HG03175 (cell line): ENCODE results near the gene COQ8A.
"Not testable (repeated sequence)": the region's sequence is repeated elsewhere in the genome, so short reads cannot be mapped to it uniquely, and the experiment has no call there.

ENCODE experiments used
- ATAC-seq: cut with Tn5 transposase; IDR thresholded peaks from one replicate; pipeline ENCODE4 v1.9.1; 2021; ENCODE audit warnings: mild to moderate bottlenecking, moderate library complexity; ENCODE audit not compliant: unreplicated experiment

Gene COQ8A

GRCh38 chr1:226983247-226983991 is 43.3 kb downstream of the COQ8A start:
- ATAC-seq: no peak

DNA sequence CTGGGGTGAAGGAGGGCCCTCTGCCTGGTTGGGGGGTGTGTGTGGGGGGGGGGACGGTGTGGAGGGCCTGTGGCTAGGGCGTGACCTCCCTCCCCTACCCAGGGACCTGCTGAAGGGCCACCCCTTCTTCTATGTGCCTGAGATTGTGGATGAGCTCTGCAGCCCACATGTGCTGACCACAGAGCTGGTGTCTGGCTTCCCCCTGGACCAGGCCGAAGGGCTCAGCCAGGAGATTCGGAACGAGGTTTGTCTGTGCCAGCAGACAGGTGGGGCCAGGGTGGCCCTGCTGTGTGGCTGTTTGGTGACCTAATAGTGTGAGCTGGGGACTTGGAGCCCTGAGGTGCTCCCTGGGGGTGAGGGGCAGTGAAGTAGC is 43.9 kb downstream of the COQ8A start:
- ATAC-seq: no peak

DNA sequence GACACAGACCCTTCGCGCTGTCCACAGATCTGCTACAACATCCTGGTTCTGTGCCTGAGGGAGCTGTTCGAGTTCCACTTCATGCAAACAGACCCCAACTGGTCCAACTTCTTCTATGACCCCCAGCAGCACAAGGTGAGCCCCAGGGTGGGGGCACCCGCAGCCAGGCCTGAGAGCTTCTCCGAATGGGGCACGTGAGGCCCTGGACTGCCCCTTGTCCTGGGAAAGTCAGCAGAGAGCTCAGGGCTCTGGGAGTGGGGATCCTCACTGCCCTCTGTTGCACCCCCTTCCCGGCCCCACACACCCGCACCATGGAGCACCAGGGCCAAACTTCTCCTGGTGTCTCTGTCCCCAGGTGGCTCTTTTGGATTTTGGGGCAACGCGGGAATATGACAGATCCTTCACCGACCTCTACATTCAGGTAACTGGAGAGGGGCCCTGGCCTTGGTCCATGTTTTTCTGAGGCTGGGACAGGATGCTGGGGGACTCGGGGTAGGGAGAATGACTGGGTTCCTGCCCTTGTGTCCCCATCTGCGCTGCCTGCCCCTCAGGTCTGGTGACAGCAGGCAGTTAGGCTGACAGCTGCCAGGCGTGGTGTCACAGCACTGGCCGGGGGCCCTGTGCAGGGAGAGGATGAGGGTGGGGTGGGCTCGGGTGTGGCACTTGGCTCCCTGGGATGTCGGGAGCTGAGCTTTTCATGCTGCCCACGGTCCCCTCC is 44.6 kb downstream of the COQ8A start:
- no peak for ATAC-seq

GRCh38 chr1:226985239-226985838 is 45.2 kb downstream of the COQ8A start:
- ATAC-seq: no peak

DNA sequence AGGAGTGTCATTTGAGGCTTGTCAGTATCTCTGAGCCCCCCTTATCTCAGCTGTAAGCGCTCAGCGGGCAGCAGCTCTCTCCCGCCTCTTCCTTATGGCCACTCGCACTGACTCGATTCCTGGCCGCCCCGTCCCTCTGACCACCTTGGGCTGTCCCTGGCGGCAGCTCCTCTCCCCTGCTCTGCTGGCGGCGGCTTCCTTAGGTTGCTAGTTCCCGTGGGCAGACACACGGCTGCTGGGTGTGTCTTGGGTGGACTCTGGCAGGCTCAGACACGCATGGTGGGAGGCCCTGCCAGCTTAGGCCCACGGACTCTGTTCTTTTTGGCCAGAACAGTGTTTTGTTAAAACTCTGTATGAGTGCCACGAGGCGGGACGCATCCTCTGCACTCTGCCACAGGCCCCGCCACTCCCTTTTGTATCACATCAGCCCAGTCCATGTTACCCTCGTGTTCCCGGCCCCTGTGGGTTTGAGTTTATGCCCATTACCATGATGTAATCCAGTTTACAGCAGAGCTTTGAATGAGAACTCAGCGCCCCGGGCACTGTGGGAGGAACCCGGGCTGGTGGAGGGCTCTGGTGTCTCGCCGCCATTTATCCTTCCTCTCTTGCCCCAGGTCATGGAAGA is 45.9 kb downstream of the COQ8A start:
- ATAC-seq: no peak

DNA sequence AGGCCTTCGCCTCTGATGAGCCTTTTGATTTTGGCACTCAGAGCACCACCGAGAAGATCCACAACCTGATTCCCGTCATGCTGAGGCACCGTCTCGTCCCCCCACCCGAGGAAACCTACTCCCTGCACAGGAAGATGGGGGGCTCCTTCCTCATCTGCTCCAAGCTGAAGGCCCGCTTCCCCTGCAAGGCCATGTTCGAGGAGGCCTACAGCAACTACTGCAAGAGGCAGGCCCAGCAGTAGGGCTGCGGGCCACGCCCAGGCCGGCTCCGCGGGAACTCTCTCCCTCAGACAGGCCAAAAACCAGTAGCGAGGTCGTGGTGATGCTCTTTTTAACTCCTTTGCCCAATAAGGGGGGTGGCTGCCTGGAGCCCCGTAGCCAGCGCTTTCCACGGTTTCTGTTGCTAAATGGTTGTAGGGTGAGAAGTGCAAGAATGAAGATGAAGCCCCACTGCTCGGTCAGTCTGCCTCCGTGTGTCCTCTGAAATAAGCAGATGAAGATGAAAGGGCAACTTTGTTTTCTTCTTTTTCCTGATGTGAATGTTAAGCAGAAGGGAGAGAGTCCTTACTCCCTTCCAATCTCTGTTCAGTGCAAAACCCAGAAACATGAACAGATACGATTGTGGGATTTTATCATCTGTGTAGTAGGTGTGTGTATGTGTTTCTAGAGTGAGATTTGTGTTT is 46.5 kb downstream of the COQ8A start:
- no peak for ATAC-seq

- no peak for ATAC-seq
Measured at GRCh38 chr1:226987179-226987536, 47.1 kb downstream of the COQ8A start.

DNA sequence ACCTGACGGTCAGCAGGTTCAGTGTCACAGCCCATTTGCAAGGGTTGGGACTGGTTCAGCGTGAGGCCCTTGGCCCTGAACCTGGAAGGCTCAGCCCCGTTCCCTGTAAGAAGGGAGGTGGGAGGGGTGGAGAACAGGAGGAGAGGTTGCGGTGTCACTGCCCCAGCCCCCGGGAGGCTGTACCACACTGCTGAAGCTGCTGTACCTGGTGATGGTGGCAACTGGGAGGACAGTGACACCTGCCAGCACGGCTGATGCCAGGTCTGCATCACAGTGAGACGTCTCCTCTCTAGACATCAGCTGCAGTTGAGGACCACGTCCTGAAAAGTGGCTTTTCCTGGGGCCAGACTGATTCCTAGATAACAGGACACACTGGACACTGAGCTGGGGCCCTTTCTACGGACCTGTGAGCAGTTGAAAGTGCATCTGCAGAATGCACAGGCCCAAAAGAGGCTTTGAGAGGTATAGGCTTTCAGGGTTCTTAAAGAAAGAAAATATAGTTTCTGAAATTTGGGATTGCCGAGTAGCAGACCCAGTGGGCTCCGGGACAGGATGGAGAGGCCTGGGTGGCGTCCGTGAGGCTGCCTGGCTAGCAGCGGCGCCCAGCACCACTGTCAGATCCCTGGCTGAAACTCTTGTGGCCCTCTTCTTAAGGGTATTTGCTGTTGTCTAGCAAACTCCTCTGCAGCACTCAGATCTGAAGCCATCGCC is 47.7 kb downstream of the COQ8A start:
- no peak for ATAC-seq

DNA sequence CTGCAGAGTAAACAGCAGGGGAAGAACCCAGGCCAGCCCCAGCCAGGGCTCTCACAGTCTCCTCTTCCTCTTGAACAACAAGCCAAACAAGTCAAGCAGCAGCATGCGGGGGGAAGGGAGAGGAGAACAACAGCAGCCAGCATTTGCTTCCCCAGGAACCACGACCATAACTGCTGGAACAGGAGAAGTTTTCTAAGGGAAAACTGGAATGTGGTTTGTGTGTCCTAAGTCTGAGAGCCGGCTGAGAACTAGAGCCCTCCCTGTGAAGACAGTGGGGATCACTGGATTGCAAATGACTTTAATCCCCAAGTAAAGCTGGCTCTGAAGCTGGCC is 48.2 kb downstream of the COQ8A start:
- ATAC-seq: no peak

DNA sequence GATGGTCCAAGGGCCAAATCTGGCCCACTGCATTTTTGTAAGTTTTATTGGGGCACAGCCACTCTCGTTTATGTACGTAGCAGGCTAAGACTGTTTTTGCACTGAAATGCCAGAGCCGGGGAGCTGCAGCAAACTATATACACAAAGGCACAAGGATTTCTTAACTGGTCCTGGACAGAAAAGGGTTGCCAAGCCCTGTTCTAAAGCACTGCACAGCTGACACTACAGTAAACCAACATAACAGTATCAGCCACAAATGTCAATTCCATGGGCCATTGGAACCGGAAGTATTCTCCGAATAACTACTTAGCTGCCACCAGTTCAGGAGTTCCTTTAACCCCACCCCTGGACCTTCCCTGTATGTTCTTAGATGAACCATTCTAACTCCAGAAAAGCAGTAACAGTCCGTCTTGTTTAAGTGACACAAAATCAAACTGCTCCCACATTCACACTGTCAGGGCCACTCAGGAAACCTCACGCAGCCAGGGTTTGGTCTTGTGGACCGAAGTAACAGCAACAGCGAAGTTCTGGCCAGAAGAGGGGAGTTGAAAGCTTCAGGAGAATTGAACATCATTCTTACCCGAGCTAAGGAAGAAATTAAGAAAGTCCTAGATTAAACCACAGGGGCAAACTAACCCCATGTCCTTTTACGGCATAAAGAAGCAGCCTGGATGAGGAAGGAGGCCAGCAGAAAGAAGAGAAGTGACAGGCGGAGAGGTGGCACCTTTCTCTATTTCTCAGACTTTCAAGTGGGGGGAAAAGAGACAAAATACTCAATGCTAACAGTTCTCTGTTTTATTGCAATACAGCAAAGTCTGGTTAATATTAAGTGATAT is 49.2 kb downstream of the COQ8A start:
- ATAC-seq: no peak

- ATAC-seq: peak; percentile 64
Measured at GRCh38 chr1:226990133-226990716, 50.1 kb downstream of the COQ8A start.

- ATAC-seq: no peak
Measured at GRCh38 chr1:226991920-226992319, 51.8 kb downstream of the COQ8A start.

GRCh38 chr1:226993814-226994585 is 53.9 kb downstream of the COQ8A start:
- no peak for ATAC-seq

DNA sequence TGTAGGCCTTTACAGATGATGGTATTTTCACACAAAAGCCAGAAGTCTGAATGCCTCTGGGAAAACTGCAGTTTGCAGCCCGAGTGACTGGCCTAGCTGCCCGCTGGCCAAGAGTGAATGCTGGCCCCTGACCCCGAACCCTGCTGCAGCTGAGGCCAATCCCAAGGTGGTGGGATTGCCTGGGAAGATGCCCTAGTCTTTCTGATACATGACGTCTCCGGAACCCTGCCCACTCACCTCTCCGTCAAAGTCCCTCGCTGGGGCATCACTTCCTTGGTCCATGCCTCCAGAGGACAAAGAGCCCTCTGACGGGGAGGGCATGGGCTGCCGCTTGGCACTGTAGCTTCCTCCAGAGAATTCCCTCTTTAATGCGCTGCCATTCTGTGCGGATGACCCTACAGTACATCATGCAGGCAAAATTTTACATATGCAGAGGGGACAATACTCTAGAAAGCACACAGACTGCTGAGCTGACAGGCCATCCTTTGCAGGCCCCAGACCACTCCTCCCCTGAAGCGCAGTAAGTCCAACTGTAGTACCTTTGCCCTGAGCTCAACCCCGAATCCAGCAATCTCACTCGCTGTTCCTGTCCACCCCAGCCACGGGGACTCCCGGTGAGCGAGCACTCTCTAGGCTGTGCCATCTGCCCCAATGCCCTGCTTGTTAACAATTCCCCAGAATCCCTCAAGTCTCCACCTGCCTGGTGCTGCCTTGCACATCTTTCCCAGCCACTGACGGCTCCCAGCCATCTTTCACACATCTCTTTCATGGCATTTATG is 54.7 kb downstream of the COQ8A start:
- no peak for ATAC-seq

GRCh38 chr1:226995365-226996332 is 55.6 kb downstream of the COQ8A start:
- peak; percentile 85 for ATAC-seq

DNA sequence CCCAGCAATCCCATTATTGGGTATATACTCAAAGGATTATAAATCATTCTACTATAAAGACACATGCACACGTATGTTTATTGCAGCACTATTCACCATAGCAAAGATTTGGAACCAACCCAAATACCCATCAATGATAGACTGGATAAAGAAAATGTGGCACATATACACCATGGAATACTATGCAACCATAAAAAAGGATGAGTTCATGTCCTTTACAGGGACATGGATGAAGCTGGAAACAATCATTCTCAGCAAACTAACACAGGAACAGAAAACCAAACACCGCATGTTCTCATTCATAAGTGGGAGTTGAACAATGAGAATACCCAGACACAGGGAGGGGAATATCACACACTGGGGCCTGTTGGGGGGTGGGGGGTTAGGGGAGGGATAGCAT is 59.5 kb downstream of the COQ8A start:
- ATAC-seq: not testable (repeated sequence)

DNA sequence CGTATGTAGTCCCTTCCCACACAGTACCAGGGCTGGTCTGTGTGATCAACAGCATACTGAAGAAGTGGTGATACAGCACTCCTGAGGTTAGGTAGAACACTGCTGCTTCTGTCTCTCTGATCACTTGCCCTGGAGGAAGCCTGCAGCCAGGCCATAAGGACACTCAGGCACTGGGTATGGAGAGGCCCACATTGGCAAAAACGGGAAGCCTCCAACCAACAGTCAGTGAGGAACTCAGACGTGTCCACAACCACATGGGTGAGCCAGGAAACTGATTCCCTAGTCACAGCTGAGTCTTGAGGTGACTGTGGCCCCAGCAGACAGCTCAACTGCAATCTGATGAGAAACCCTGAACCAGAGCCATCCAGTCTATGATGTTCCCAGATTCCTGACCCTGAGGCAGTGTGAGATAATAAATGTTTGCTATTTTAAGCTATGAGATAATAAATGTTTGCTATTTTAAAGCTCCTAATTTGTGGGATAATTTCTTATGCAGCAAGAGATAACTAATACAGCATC is 62.5 kb downstream of the COQ8A start:
- no peak for ATAC-seq
